Right ventricle myocardium inferior (tissue), 1 donor: ENCODE measurements around the gene NPNT. TPM values are rescaled to one million over a fixed set of nuclear protein-coding genes. Genes with fewer than 3 reads are reported as not detected.
A peak's percentile ranks its signal among the peaks of the same experiment; 100 is the strongest.

ENCODE experiments used
- ATAC-seq: fragments of 200-7000 bp; cut with Tn5 transposase; one replicate; pipeline ENCODE4 v1.9.1; 2020; ENCODE audit warnings: mild to moderate bottlenecking, moderate library complexity
- DNase-seq: peaks from one replicate; pipeline ENCODE4 v3.0.0; 2021; ENCODE audit errors: missing footprints
- intact Hi-C: fragments of 100-400 bp; cut with DNase I; formaldehyde crosslinking; loops from one replicate; pipeline ENCODE4 v1.11.0; 2022
- total RNA-seq: library from RNA; stranded (reverse); fragmentation: NEBNext Ultra II Directional; extraction: Animal tissue kit (Norgen Biotek cat#: 25700); gene quantifications from one replicate; pipeline ENCODE4 v1.2.1, GENCODE V29; 2021
- donor health status: DM: no; HTN: yes; CAD: no; lungs with severe emphysema.

NPNT gene
- total RNA-seq, 1 donor from 2014 or later = 4.7 TPM

DNA sequence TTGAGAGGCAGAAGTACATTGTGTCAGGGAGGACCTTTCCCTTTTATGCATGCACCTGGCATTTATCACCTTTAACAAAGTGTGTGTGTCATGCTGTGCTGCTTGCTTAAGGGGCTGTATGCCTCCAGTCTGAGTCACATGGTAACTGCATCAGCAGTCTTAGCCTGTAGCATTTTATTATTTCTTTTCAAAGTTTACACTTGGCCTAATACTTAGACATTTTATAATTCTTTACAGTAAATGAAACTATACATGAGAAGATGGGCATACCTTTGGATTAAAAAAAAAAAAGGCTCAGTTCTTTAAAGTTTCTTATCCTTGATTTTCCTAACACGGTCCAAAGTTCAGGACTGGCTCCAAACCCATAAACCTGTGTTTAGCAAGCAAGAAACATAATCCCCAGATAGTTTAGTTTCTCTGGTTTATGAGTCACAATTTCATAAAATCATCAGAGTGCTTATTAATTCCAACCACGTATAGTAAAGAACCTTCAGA lies 14.6 kb downstream of the NPNT start:
- no peak for DNase-seq
- intact Hi-C loops = no loop called here
- ATAC-seq = no peak

DNA sequence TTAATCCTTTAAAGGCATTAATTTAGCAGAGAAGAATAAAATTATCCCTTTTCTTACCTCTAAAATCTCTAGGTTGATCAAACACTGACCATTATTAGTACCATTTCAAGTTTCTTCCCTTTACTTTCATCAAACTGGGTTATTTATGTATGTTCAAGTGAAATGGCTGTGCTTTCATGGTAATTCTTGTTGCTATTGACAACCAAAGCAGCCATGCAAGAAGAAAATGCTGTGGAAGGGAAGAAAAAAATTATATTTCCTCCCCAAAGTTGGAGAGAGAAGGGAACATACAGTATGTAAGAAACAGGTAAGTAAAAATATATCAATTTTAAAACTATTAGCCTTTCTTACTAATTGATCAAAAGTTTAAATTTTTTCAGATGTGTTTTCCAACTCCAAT lies 16.2 kb downstream of the NPNT start:
- intact Hi-C loops = no loop called here
- DNase-seq (no peak), ATAC-seq (no peak)

DNA sequence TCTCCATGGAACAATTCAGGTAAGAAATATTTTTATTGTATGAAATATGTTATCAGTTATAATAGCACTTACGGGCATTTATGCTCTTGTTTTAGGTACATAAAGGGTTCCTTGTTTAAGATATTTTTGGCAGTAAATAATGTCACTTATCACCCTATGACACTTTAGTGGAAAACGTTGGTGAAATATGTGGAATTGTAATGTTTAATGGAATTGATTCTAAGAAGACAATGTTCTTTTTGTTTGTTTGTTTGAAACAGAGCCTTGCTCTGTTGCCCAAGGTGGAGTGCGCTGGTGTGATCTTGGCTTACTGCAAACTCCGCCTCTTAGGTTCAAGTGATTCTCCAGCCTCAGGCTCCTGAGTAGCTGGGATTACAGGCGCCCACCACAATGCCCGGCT lies 17.4 kb downstream of the NPNT start:
- intact Hi-C loops = no loop called here
- DNase-seq (no peak), ATAC-seq (no peak)

DNA sequence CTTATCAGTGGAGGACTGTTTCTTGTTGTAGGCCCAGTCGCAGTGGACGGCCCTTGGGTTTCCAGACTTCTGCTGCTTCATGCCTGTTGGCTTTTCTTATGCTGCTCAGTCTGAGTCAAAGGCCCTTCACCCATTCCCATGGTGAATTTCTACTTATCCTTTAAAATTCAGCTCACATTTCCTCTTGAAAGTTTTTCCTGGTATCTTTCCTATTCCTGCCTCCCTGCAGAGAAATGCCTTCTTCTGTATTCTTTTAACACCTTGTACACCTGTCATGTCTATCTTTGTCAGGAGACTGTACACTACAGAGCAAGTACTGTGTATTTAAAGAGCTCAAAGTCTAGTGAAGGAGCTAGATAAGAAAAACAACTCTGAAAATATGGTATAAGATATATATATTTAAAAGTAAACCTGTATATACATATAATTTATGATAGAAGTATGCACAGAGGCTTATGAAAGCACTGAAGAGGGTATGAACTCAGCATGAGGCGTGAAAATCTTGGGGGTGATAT lies 22.0 kb downstream of the NPNT start:
- intact Hi-C loops = no loop called here
- ATAC-seq (no peak), DNase-seq (no peak)

DNA sequence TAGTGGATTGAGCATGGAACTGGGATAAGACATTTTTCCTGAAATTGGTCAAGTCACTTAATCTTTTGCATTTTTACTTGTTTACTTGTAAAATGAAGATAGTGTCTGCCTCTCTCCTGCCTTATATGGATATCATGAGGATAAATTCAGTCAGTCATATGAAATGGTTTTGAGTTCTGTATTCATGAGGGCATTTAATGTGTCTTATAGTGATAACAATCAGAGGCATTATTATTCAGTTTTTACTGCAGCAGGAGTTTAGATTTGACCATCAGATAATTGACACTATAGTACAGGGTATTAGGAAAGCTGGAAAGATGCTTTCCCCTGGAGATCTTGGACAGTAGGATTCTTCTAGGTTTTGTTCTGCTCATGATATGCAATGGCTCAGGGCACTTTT lies 26.0 kb downstream of the NPNT start:
- intact Hi-C loops = no loop called here
- ATAC-seq (no peak), DNase-seq (no peak)

- no peak for DNase-seq
- intact Hi-C loops = no loop called here
- ATAC-seq = no peak
These were observed 28.4 kb downstream of the NPNT start for GRCh38 chr4:105923497-105924238.

GRCh38 chr4:105924341-105924740 lies 29.1 kb downstream of the NPNT start:
- DNase-seq = no peak
- no peak for ATAC-seq
- intact Hi-C loops = no loop called here

GRCh38 chr4:105930698-105931097 lies 35.4 kb downstream of the NPNT start:
- ATAC-seq = no peak
- intact Hi-C loops = no loop called here
- DNase-seq = no peak

DNA sequence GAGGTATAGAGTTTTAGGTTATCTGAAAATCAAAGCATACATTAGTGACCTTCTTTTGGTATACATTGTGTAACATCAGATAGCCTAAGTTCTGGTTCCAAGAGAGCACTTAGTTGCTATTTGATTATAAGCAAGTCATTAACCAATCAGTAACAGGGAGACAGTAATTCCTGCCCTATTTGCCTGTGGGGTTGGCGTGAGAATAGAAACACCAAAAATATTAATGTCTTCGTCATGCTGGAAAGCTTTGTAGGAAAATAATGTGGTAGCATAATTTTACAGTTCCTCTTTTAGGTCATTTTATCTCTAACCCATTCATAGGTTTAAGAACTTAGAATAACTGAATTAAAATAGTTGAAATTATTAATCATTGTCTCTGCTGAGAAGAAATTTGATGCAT lies 37.8 kb downstream of the NPNT start:
- intact Hi-C loops = no loop called here
- ATAC-seq = no peak
- DNase-seq = no peak

DNA sequence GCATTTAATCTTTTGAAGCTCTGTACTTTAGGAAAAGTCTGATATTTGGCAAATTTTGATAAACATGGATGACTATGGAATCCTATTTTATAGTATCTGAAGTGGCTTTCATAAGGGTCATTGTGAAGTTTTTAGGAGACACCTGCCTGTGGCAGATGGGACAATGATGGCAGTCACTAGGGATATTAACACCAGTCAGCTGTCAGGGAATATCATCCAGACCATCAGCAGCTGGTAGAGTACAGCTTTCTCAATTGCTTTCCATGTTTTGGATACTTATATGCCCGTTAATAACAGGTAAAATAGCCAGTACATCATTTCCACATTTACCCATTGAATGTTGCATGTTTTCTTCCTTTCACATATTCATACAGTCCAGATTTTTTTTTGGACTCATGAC lies 39.1 kb downstream of the NPNT start:
- ATAC-seq (no peak), DNase-seq (no peak)
- intact Hi-C loops = no loop called here

GRCh38 chr4:105936901-105937300 lies 41.6 kb downstream of the NPNT start:
- intact Hi-C loops = no loop called here
- peak; percentile 60 for DNase-seq
- ATAC-seq = no peak

DNA sequence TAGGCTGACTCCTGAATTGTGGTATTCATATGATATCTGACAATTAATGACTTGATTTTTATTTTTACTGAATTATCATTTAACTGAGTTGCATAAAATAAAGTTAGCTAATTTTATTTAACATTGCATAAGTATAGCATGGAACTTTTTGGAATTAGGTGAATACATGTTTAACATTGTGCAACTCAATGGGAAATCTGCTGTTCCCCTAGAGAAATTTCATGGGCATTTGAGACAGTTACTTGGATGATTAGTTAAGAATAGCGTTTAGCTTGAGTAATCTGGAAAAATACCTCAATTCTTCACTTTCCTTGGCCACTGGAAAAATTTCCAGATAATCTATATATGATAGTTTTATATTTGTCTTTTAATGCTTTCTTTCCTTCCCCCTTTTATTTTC lies 42.5 kb downstream of the NPNT start:
- DNase-seq (no peak), ATAC-seq (no peak)
- intact Hi-C loops = no loop called here

GRCh38 chr4:105943234-105943633 lies 48.0 kb downstream of the NPNT start:
- intact Hi-C loops = loop anchor here (10.0 kb wide), 1 partner anchor 52 kb away; no protein-coding TSS in a partner anchor
- DNase-seq = no peak
- no peak for ATAC-seq

- DNase-seq (no peak), ATAC-seq (peak; percentile 37)
- intact Hi-C loops = loop anchor here (10.0 kb wide), 1 partner anchor 50 kb away; no protein-coding TSS in a partner anchor
These were observed 49.3 kb downstream of the NPNT start for GRCh38 chr4:105944540-105944939.

GRCh38 chr4:105946771-105947170 lies 51.5 kb downstream of the NPNT start:
- ATAC-seq = no peak
- intact Hi-C loops = loop anchor here (10.0 kb wide), 1 partner anchor 48 kb away; no protein-coding TSS in a partner anchor
- no peak for DNase-seq

GRCh38 chr4:105950701-105951100 lies 55.4 kb downstream of the NPNT start:
- intact Hi-C loops = no loop called here
- no peak for ATAC-seq
- DNase-seq = no peak

DNA sequence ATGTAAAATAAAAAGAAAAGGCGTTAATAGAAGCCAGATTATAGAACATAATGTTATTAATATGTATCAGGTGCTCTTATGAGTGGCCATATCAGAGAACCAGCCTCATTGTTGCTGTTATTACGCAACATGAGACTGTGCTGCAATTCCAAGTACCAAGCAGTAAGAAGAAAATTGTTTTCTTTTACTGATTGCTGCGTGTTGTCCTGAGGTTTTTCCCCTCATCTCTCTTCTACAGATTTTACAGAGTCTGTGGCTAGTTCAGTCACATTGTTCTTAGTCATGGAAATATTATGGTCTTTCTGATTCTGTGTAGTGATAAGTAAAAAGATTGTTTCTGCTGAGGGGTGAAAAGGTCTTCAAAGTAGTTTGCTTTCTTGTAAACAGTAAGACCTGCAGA lies 55.9 kb downstream of the NPNT start:
- ATAC-seq (no peak), DNase-seq (no peak)
- intact Hi-C loops = no loop called here

- ATAC-seq = no peak
- intact Hi-C loops = no loop called here
- DNase-seq = no peak
These were observed 57.3 kb downstream of the NPNT start for GRCh38 chr4:105952591-105952990.

GRCh38 chr4:105956569-105956968 lies 61.3 kb downstream of the NPNT start:
- intact Hi-C loops = no loop called here
- DNase-seq = no peak
- no peak for ATAC-seq

DNA sequence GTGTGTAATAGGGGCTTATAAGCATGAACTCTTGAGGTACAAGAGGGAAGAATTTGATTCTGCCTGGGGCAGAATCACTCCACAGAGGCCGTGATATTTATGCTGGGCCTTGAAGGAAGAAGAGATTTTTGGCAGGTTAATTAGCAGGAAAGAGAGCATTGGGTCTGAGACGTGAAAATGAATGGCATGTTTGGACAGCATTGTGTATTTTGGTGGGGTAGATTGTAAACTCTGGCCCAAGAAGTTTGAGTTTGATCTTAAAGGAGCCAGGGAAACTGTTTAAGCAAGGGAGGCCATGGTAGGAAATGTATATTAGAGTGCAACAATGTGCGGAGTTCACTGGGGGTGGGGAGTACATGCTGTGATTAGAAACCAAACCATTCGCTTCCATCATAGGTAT lies 62.4 kb downstream of the NPNT start:
- no peak for ATAC-seq
- DNase-seq = no peak
- intact Hi-C loops = no loop called here
